HG02870 (cell line): Measurements from ENCODE around the gene EML1.

Source experiments
- ATAC-seq: cut with Tn5 transposase; IDR thresholded peaks from one replicate; pipeline ENCODE4 v1.9.1; 2021; ENCODE audit warnings: mild to moderate bottlenecking, moderate library complexity; ENCODE audit not compliant: unreplicated experiment

EML1 gene

GRCh38 chr14:99891266-99891665 is 98.1 kb downstream of the EML1 start:
- ATAC-seq: no peak

GRCh38 chr14:99891900-99892299 is 98.7 kb downstream of the EML1 start:
- peak; percentile 96 for ATAC-seq

GRCh38 chr14:99892406-99892805 is 99.2 kb downstream of the EML1 start:
- ATAC-seq: no peak

GRCh38 chr14:99896361-99896760 is 103.1 kb downstream of the EML1 start:
- ATAC-seq: no peak

- ATAC-seq: no peak
Measured at GRCh38 chr14:99899578-99900178, 106.5 kb downstream of the EML1 start.

- ATAC-seq: no peak
Measured at GRCh38 chr14:99902925-99903324, 109.7 kb downstream of the EML1 start.

- ATAC-seq: no peak
Measured at GRCh38 chr14:99904506-99904905, 111.3 kb downstream of the EML1 start.

GRCh38 chr14:99905121-99905520 is 111.9 kb downstream of the EML1 start:
- ATAC-seq: no peak

GRCh38 chr14:99907761-99908652 is 114.8 kb downstream of the EML1 start:
- ATAC-seq: no peak

GRCh38 chr14:99908653-99909250 is 115.5 kb downstream of the EML1 start:
- no peak for ATAC-seq

- no peak for ATAC-seq
Measured at GRCh38 chr14:99909513-99910064, 116.4 kb downstream of the EML1 start.

GRCh38 chr14:99910337-99911309 is 117.4 kb downstream of the EML1 start:
- no peak for ATAC-seq

- ATAC-seq: no peak
Measured at GRCh38 chr14:99915305-99916090, 122.3 kb downstream of the EML1 start.

GRCh38 chr14:99916091-99916383 is 122.8 kb downstream of the EML1 start:
- no peak for ATAC-seq

- no peak for ATAC-seq
Measured at GRCh38 chr14:99918781-99919180, 125.6 kb downstream of the EML1 start.

- no peak for ATAC-seq
Measured at GRCh38 chr14:99921425-99921824, 128.2 kb downstream of the EML1 start.

GRCh38 chr14:99924379-99924778 is 131.2 kb downstream of the EML1 start:
- peak; percentile 61 for ATAC-seq

GRCh38 chr14:99925471-99925870 is 132.3 kb downstream of the EML1 start:
- ATAC-seq: no peak

- no peak for ATAC-seq
Measured at GRCh38 chr14:99928963-99929362, 135.8 kb downstream of the EML1 start.

- ATAC-seq: no peak
Measured at GRCh38 chr14:99929601-99930000, 136.4 kb downstream of the EML1 start.
